ENCODE data around the gene URI1.
"Not testable (repeated sequence)": the region's sequence is repeated elsewhere in the genome, so short reads cannot be mapped to it uniquely, and the experiment has no call there.

Gene URI1

GRCh38 chr19:30022659-30023058, 80.6 kb downstream of the URI1 start:
- in situ Hi-C loops (cut with MboI; ENCODE audit: low sequenced_read_pairs), result no loop called here

DNA sequence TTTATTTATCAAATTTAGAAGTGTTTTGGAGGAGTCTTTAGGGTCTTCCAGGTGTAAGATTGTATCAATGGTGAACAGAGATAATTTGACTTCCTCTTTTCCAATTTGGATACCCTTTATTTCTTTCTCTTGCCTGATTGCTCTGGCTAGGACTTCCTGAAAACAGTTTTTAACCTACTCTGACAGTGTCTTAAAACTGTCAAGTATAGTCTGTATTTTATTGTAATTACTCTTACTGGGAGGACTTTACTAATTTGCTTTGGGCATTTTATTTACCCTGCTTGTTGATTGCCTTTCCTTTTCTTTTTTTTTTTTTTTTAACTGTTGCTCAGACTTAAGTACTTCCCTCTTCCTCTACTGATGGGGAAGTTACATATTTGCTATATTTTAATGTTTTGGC, 81.3 kb downstream of the URI1 start:
- in situ Hi-C loops (cut with MboI; ENCODE audit: low sequenced_read_pairs), result no loop called here

GRCh38 chr19:30024091-30024490, 82.1 kb downstream of the URI1 start:
- in situ Hi-C loops (cut with MboI; ENCODE audit: low sequenced_read_pairs), result no loop called here

- in situ Hi-C loops (cut with MboI; ENCODE audit: low sequenced_read_pairs), result no loop called here
Observed at GRCh38 chr19:30026933-30027332, 84.9 kb downstream of the URI1 start.

- in situ Hi-C loops (cut with MboI; ENCODE audit: low sequenced_read_pairs), result no loop called here
Observed at GRCh38 chr19:30028118-30028991, 86.3 kb downstream of the URI1 start.

DNA sequence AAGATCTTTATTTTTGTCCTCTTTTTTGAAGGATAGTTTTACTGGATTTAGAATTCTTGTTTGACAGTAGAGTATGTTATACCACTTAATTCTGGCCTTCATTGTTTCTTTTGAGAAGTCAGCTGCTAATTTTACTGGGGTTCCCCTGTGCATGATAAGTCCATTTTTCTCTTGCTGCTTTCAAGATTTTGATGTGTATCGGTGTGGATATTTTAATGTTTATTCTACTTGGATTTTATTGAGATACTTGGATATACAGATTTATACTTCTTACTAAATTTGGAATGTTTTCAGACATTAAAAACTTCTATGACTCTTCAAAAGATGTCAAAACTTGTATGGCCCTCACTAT, 86.9 kb downstream of the URI1 start:
- in situ Hi-C loops (cut with MboI; ENCODE audit: low sequenced_read_pairs), result no loop called here

- in situ Hi-C loops (cut with MboI; ENCODE audit: low sequenced_read_pairs), result no loop called here
Observed at GRCh38 chr19:30029721-30030510, 87.9 kb downstream of the URI1 start.

GRCh38 chr19:30034321-30034720, 92.3 kb downstream of the URI1 start:
- in situ Hi-C loops (cut with MboI; ENCODE audit: low sequenced_read_pairs), result no loop called here

DNA sequence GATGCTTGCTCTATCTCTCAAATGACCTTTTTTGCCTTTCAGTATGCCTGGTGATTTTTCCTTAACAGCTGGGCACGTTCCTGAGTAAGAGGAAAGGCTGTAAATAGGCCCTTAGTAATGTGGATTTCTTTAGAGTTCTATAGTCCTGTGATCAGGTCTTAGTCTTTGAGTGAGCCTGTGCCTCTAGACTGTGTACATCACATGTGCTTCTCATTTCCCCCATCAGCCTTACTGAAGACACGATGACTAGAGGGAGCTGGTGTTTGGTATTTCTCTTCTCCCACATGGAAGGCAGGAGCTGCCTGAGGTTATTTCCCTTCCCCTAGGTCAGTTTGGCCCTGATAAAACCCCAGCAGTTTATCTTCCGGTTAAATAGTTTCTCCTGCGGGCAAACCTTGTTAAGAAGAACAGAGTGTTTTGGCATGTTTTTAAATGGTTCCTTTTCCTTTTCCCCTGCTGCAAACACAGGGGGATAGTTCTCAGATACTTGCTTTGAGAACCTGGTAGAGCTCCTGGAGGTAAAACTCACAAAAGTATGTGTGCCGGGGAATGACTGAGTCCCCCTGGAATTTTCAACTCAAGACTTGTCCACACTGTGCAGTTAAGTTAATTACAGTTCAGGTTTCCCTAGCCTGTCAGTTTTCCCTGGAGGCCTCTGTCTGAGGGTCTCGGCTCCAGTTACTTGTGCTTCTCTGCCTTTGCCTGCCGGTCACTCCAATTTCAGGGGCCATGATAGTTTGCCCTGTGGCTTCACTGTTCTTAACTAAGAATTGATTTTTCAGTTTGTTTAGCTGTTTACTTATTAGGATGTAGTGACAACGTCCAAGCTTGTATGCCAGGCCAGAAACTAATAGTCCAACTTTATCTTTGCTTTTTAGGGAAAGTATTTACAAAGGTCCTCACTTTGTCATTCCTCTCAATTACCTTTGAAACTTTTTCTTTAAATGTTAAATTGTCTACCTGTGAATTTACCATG, 94.4 kb downstream of the URI1 start:
- in situ Hi-C loops (cut with MboI; ENCODE audit: low sequenced_read_pairs), result no loop called here

DNA sequence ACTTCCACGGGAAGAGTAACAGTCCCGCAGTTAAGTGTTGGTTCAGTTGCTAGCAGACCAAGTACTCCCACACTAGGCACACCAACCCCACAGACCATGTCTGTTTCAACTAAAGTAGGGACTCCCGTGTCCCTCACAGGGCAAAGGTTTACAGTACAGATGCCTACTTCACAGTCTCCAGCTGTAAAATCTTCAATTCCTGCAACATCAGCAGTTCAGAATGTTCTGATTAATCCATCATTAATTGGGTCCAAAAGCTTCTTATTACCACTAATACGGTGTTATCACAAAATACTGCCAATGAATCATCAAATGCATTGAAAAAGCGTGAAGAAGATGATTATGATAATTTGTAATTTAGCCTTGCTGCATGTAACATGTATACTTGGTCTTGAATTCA, 95.8 kb downstream of the URI1 start:
- in situ Hi-C loops (cut with MboI; ENCODE audit: low sequenced_read_pairs), result no loop called here

DNA sequence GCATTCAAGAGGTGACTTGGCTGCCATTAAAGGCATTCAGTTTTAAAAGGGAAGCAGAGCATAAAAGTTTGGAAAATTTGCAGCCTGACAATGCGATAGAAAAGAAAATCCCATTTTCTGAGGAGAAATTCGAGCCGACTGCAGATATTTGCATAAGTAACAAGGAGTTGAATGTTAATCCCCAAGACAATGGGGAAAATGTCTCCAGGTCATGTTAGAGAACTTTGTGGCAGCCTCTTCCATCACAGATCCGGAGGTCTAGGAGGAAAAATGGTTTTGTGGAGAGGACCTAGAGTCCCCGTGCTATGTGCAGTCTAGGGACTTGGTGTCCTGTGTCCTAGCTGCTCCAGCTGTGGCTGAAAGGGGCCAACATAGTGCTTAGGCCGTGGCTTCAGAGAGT, 99.9 kb downstream of the URI1 start:
- in situ Hi-C loops (cut with MboI; ENCODE audit: low sequenced_read_pairs), result not testable (repeated sequence)

- in situ Hi-C loops (cut with MboI; ENCODE audit: low sequenced_read_pairs), result not testable (repeated sequence)
Observed at GRCh38 chr19:30043008-30043407, 101.0 kb downstream of the URI1 start.

GRCh38 chr19:30044273-30045248, 102.5 kb downstream of the URI1 start:
- in situ Hi-C loops (cut with MboI; ENCODE audit: low sequenced_read_pairs), result no loop called here

GRCh38 chr19:30046522-30046921, 104.5 kb downstream of the URI1 start:
- in situ Hi-C loops (cut with MboI; ENCODE audit: low sequenced_read_pairs), result no loop called here

DNA sequence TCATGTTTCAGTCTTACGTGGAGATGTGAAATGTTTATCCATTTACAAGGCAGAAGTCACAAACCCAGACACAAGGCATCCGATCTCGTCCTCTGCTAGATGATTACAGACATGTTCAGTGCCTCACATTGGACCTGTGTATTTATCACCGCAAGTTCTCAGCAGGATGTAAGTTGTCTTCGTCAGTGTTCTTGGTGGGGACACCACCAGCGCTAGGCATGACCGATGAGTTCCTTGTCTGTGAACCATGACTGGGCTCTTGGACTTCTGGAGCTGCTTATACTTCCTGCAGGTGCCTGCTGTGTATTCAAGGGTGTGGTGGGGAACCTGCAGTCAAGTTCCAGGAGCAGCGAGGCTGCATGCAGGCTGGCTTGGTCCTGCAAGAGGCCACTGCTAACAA, 105.4 kb downstream of the URI1 start:
- in situ Hi-C loops (cut with MboI; ENCODE audit: low sequenced_read_pairs), result no loop called here

DNA sequence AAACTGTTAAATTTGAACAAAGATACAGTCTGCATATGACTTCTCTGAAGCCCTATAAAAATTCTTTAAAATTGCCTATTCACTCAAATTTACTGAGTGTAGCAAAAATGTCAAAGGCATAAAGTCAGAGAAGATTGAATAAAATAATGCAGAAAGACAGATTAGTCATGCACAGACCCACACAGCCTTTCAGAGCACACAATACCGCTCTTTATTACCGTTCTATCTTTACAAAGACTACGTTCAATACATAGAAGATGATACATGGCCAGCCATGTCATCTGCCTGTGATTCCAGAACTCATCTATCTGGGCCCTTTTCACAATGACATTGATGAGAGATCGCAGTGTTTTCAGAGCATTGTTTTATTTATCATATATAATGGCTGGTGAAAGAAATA, 107.2 kb downstream of the URI1 start:
- in situ Hi-C loops (cut with MboI; ENCODE audit: low sequenced_read_pairs), result no loop called here

DNA sequence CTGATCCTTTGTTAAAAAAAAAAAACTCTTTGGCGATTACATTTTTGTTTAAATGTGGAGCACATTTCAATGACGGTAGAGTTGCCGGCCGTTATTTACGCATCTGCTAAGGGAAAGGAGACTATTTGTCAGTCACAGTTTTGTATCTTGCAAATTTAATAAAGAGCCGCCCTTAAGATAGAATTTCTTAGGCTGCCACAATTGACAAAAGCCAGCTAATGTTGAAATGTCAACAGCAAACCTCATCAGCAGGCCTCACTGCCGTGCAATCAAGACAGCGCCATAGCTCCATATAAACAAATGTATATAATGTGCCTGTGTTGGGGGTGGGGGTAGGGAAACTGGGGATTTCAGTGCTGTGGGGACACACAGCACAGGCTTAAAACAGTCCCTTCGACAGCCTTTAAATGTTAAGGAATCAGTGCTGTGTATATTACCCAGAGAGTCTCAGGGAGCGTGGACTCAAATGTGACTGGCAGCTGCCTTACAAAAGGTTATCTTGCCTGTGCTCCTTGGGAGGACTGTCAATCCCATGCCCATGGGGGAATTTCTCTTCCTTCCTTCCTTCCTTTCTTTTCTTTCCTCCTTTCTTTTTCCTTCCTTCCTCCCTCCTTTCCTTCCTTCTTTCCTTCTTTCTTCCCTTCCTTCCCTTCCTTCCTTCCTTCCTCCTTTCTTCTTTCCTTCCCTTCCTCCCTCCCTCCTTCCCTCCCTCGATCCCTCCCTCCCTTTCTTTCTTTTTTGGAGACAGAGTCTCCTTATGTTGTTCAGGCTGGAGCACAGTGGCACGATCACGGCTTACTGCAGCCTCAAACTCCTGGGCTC, 108.0 kb downstream of the URI1 start:
- in situ Hi-C loops (cut with MboI; ENCODE audit: low sequenced_read_pairs), result no loop called here

DNA sequence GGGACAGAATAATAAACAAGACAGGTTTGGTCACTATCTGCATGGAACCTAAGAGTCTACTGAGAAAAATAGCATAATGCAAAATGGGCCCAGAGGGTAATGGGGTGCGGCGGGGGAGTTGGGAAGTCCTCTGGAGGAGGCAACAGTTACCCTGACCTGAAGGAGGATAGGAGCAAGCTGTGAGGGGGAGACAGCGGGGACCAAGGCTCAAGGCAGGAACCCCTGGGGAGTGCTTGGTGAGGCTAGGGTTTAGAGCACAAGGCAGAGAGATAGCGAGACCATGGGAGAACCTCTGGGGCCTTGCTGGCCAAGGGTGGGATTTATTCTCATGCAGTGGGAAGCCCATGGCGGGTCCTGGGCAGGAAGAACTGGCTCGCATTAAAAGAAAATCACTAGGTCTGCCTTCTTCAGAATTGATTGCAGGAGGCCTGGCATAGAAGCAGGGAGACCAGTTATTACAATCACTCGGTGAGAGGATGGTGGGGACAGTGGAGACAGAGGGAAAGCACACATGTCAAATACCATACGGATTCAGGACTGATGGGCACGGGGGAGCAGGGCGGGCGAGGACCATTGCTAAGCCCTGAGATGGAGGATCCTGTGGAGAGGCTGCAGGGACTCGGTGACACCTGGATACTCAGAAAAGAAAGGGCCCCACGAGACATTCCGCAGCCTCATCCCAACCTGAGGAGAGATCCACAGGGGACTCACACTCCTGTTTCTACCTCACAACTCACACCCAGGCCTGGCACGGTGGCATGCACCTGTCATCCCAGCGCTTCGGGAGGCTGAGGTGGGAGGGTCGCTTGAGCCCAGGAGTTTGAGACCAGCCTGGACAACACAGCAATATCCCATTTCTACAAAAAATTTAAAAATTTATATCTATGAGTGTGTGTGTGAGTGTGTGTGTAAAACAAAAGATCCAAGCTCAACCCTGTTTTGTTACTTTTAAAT, 110.4 kb downstream of the URI1 start:
- in situ Hi-C loops (cut with MboI; ENCODE audit: low sequenced_read_pairs), result no loop called here
